Activated T-helper 17 cell treated with anti-CD3 and anti-CD28 coated beads, Interleukin-2, amount 50 U/mL, for 72 hours (primary cell): ENCODE data around the gene PI4K2B. TPM values are rescaled to one million over a fixed set of nuclear protein-coding genes. Genes with fewer than 3 reads are reported as not detected.
A peak's percentile ranks its signal among the peaks of the same experiment; 100 is the strongest.
"Not testable (repeated sequence)": the region's sequence is repeated elsewhere in the genome, so short reads cannot be mapped to it uniquely, and the experiment has no call there.

ENCODE experiments used
- ATAC-seq: fragments of 150-1000 bp; cut with Tn5 transposase; replicated peaks from 2 replicates; pipeline ENCODE4 v1.10.0; 2021; ENCODE audit warnings: mild to moderate bottlenecking, moderate library complexity
- H3K27ac Mint-ChIP-seq: one replicate; pipeline ENCODE4 v1.8.0; 2022; ENCODE audit warnings: mixed read lengths
- H3K27me3 Mint-ChIP-seq: one replicate; pipeline ENCODE4 v1.8.0; 2022; ENCODE audit warnings: mixed read lengths
- H3K36me3 Mint-ChIP-seq: one replicate; pipeline ENCODE4 v1.8.0; 2022; ENCODE audit warnings: low read depth, mild to moderate bottlenecking, mixed read lengths
- H3K4me1 Mint-ChIP-seq: one replicate; pipeline ENCODE4 v1.8.0; 2022; ENCODE audit warnings: mixed read lengths
- H3K4me3 Mint-ChIP-seq: one replicate; pipeline ENCODE4 v1.8.0; 2022; ENCODE audit warnings: mild to moderate bottlenecking, mixed read lengths
- H3K9me3 Mint-ChIP-seq: one replicate; pipeline ENCODE4 v1.8.0; 2022; ENCODE audit warnings: mixed read lengths
- total RNA-seq, 2 donors: library from RNA; stranded (reverse); gene quantifications; one replicate each; pipeline ENCODE4 v1.2.3, GENCODE V29; 2022

PI4K2B gene
- total RNA-seq, 2 donors from 2014 or later: 24.1 to 37.2 TPM

- peak overlapping the region; percentile 94 for H3K27ac Mint-ChIP-seq
- H3K4me3 Mint-ChIP-seq: peak overlapping the region; percentile 94
- H3K9me3 Mint-ChIP-seq: no peaks in the 10 kb centered on the region
- ATAC-seq: peak; percentile 82
- H3K27me3 Mint-ChIP-seq: no peaks in the 10 kb centered on the region
- peaks cover 24% of the 10 kb centered on the region for H3K4me1 Mint-ChIP-seq
- H3K36me3 Mint-ChIP-seq: peaks cover 22% of the 10 kb centered on the region
Observed at GRCh38 chr4:25234390-25235370, 847 bp downstream of the PI4K2B start.

- Mint-ChIP-seq H3K4me3 (peak overlapping the region; percentile 94), H3K9me3 (no peaks in the 10 kb centered on the region), H3K36me3 (peaks cover 22% of the 10 kb centered on the region), H3K27ac (peak overlapping the region; percentile 94), H3K27me3 (no peaks in the 10 kb centered on the region), H3K4me1 (peaks cover 30% of the 10 kb centered on the region)
- ATAC-seq: no peak
Observed at GRCh38 chr4:25235401-25235800, 1.6 kb downstream of the PI4K2B start.

- H3K4me1 Mint-ChIP-seq: peaks cover 36% of the 10 kb centered on the region
- H3K27me3 Mint-ChIP-seq: not testable (repeated sequence)
Observed at GRCh38 chr4:25236030-25236429, 2.2 kb downstream of the PI4K2B start.

GRCh38 chr4:25236971-25237370, 3.1 kb downstream of the PI4K2B start:
- H3K4me3 Mint-ChIP-seq: peak overlapping the region; percentile 12
- no peaks in the 10 kb centered on the region for H3K27me3 Mint-ChIP-seq
- peaks cover 41% of the 10 kb centered on the region for H3K4me1 Mint-ChIP-seq
- no peak overlapping the region for H3K27ac Mint-ChIP-seq
- H3K9me3 Mint-ChIP-seq: no peaks in the 10 kb centered on the region
- ATAC-seq: no peak
- peaks cover 22% of the 10 kb centered on the region for H3K36me3 Mint-ChIP-seq

More at GRCh38 chr4:25236030-25236429, 2.2 kb downstream of the PI4K2B start:
- peaks cover 22% of the 10 kb centered on the region for H3K36me3 Mint-ChIP-seq
- peak overlapping the region; percentile 94 for H3K4me3 Mint-ChIP-seq
- H3K27ac Mint-ChIP-seq: peak overlapping the region; percentile 94
- not testable (repeated sequence) for ATAC-seq, H3K9me3 Mint-ChIP-seq

GRCh38 chr4:25238052-25238451, 4.2 kb downstream of the PI4K2B start:
- H3K27ac Mint-ChIP-seq: no peak overlapping the region
- ATAC-seq: no peak
- H3K27me3 Mint-ChIP-seq: no peaks in the 10 kb centered on the region
- H3K4me3 Mint-ChIP-seq: no peak overlapping the region
- H3K9me3 Mint-ChIP-seq: no peaks in the 10 kb centered on the region
- H3K4me1 Mint-ChIP-seq: peaks cover 37% of the 10 kb centered on the region
- peaks cover 22% of the 10 kb centered on the region for H3K36me3 Mint-ChIP-seq

- not testable (repeated sequence) for H3K27ac Mint-ChIP-seq, H3K27me3 Mint-ChIP-seq, H3K9me3 Mint-ChIP-seq, ATAC-seq
- Mint-ChIP-seq H3K4me1 (peaks cover 33% of the 10 kb centered on the region), H3K36me3 (peaks cover 20% of the 10 kb centered on the region), H3K4me3 (peak overlapping the region; percentile 37)
Observed at GRCh38 chr4:25239528-25239927, 5.7 kb downstream of the PI4K2B start.

GRCh38 chr4:25240754-25241210, 6.9 kb downstream of the PI4K2B start:
- peak; percentile 94 for ATAC-seq
- H3K4me3 Mint-ChIP-seq: peak overlapping the region; percentile 37
- peak overlapping the region; percentile 11 for H3K27ac Mint-ChIP-seq
- H3K27me3 Mint-ChIP-seq, H3K9me3 Mint-ChIP-seq: not testable (repeated sequence)
- peaks cover 14% of the 10 kb centered on the region for H3K36me3 Mint-ChIP-seq
- H3K4me1 Mint-ChIP-seq: peaks cover 36% of the 10 kb centered on the region

GRCh38 chr4:25242195-25242594, 8.4 kb downstream of the PI4K2B start:
- Mint-ChIP-seq H3K36me3 (peaks cover 14% of the 10 kb centered on the region), H3K4me1 (peaks cover 38% of the 10 kb centered on the region)
- H3K4me3 Mint-ChIP-seq, ATAC-seq, H3K27ac Mint-ChIP-seq, H3K9me3 Mint-ChIP-seq, H3K27me3 Mint-ChIP-seq: not testable (repeated sequence)

- H3K9me3 Mint-ChIP-seq: no peaks in the 10 kb centered on the region
- H3K4me1 Mint-ChIP-seq: peaks cover 27% of the 10 kb centered on the region
- no peaks in the 10 kb centered on the region for H3K36me3 Mint-ChIP-seq
- no peak for ATAC-seq
- H3K4me3 Mint-ChIP-seq: no peak overlapping the region
- no peaks in the 10 kb centered on the region for H3K27me3 Mint-ChIP-seq
- no peak overlapping the region for H3K27ac Mint-ChIP-seq
Observed at GRCh38 chr4:25245181-25245580, 11.3 kb downstream of the PI4K2B start.

GRCh38 chr4:25246680-25247611, 13.1 kb downstream of the PI4K2B start:
- H3K27ac Mint-ChIP-seq: no peak overlapping the region
- H3K9me3 Mint-ChIP-seq: no peaks in the 10 kb centered on the region
- H3K36me3 Mint-ChIP-seq: no peaks in the 10 kb centered on the region
- H3K27me3 Mint-ChIP-seq: no peaks in the 10 kb centered on the region
- H3K4me1 Mint-ChIP-seq: peaks cover 28% of the 10 kb centered on the region
- H3K4me3 Mint-ChIP-seq: no peak overlapping the region
- no peak for ATAC-seq

GRCh38 chr4:25248875-25249274, 15.0 kb downstream of the PI4K2B start:
- H3K27me3 Mint-ChIP-seq, H3K4me3 Mint-ChIP-seq, ATAC-seq, H3K27ac Mint-ChIP-seq, H3K36me3 Mint-ChIP-seq, H3K9me3 Mint-ChIP-seq: not testable (repeated sequence)
- H3K4me1 Mint-ChIP-seq: peaks cover 28% of the 10 kb centered on the region

GRCh38 chr4:25249494-25249893, 15.7 kb downstream of the PI4K2B start:
- H3K36me3 Mint-ChIP-seq, H3K4me3 Mint-ChIP-seq, ATAC-seq, H3K27ac Mint-ChIP-seq, H3K27me3 Mint-ChIP-seq, H3K9me3 Mint-ChIP-seq: not testable (repeated sequence)
- peaks cover 28% of the 10 kb centered on the region for H3K4me1 Mint-ChIP-seq

- Mint-ChIP-seq H3K9me3 (no peaks in the 10 kb centered on the region), H3K4me1 (peaks cover 17% of the 10 kb centered on the region), H3K36me3 (peaks cover 39% of the 10 kb centered on the region), H3K27ac (no peak overlapping the region), H3K27me3 (no peaks in the 10 kb centered on the region), H3K4me3 (no peak overlapping the region)
- no peak for ATAC-seq
Observed at GRCh38 chr4:25252230-25253070, 18.6 kb downstream of the PI4K2B start.

GRCh38 chr4:25253071-25253445, 19.2 kb downstream of the PI4K2B start:
- H3K27ac Mint-ChIP-seq: no peak overlapping the region
- H3K36me3 Mint-ChIP-seq: peaks cover 43% of the 10 kb centered on the region
- no peaks in the 10 kb centered on the region for H3K9me3 Mint-ChIP-seq
- H3K4me1 Mint-ChIP-seq: peaks cover 17% of the 10 kb centered on the region
- H3K4me3 Mint-ChIP-seq: no peak overlapping the region
- H3K27me3 Mint-ChIP-seq: no peaks in the 10 kb centered on the region
- peak; percentile 56 for ATAC-seq
